VCaP (cell line): ENCODE measurements around the gene PLCL2.

Experiments
- H3K27ac ChIP-seq: fragments of 450-650 bp; 2 replicates; pipeline ENCODE4 v1.5.1; 2017
- TF ChIP-seq, protein P1 (sequence below): fragments of 450-650 bp; conservative IDR thresholded peaks from 2 replicates; pipeline ENCODE4 v1.5.1; 2017; ENCODE audit warnings: mild to moderate bottlenecking, moderate library complexity

The PLCL2 gene

DNA sequence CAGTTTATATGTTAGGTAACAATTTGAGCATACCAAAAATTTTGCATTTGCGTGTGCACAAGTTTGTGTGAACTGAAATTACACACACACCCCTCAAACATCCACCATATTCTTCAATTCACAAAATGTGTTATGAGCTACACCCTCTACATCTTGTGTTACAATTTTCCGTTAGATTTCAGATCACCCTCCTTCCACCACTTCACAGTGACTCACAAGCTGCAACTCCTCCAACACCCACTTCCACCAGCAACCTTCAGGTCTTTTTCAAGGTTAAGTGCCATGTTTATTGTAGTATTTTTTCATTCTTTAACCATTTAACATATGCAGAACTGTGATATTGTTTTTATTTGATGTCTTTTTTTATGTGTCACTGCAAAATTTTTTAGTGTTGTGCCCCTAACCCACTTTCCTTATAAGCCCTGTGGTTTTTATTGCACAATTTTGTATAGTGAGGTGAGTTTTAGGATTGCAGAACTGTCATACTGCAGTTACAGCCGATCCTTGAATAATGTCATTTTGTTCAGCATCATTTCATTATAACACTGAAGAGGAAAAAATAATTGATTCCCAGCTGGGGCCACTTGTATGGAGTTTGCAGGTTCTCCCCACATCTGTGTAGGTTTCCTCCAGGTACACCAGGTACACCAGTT, 148.9 kb downstream of the PLCL2 start:
- no peak overlapping the region for H3K27ac ChIP-seq
- TF ChIP-seq, protein P1, sequence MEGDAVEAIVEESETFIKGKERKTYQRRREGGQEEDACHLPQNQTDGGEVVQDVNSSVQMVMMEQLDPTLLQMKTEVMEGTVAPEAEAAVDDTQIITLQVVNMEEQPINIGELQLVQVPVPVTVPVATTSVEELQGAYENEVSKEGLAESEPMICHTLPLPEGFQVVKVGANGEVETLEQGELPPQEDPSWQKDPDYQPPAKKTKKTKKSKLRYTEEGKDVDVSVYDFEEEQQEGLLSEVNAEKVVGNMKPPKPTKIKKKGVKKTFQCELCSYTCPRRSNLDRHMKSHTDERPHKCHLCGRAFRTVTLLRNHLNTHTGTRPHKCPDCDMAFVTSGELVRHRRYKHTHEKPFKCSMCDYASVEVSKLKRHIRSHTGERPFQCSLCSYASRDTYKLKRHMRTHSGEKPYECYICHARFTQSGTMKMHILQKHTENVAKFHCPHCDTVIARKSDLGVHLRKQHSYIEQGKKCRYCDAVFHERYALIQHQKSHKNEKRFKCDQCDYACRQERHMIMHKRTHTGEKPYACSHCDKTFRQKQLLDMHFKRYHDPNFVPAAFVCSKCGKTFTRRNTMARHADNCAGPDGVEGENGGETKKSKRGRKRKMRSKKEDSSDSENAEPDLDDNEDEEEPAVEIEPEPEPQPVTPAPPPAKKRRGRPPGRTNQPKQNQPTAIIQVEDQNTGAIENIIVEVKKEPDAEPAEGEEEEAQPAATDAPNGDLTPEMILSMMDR = no peak

DNA sequence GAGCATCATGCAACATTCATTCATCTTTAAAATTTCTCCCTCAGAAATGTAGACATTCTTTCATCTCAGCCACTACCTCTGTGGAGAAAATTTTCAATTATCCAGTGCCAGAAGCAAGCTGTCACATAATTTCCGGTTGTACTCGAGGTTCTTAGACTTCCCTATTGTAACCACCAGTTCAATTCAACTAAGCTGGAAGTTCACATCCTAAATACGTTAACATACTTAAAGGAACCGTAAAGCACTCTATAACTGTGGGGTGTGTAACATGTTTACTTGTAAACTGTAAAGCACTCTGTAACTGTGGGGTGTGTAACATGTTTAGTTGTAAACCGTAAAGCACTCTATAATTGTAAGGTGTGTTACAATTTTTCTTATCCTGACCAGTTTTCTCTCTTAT, 150.3 kb downstream of the PLCL2 start:
- TF ChIP-seq, protein P1 = no peak
- no peak overlapping the region for H3K27ac ChIP-seq

DNA sequence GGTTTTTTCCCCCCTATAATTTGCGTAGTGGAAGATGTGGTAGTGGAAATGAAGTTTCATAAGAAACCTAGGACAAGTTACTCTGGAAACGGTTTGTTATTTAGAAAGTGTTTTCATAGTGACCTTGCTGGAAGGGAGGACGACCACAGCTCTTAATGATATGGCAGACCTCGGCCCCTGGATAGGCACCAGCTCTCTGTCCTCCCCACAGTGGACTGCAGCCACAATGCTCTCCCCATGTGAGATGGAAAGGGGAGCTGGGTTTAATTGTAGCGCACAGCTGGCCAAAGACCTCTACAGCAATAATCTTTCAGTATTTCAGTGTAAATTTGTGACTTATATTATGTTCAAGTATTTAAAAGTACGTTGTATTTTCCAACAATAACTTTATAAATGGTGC, 151.2 kb downstream of the PLCL2 start:
- no peak overlapping the region for H3K27ac ChIP-seq
- TF ChIP-seq, protein P1 = no peak

DNA sequence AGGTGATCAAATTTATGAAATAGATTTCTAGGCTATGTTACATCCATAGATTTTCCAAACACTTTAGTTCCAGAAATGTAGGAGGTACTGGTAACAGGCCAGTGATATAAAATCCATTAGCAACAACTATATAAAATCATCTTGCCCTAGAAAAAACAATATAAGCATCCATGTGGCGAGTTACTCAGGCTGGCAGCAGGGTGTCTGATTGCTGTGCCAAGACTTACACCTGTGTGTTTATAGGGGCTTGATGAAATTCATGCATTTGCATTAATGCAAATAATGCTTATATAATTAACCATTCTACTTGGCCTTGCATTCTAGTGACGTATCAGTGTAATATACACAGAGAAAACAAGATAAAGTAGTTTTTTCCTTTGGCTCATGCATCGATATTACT, 153.4 kb downstream of the PLCL2 start:
- no peak overlapping the region for H3K27ac ChIP-seq

DNA sequence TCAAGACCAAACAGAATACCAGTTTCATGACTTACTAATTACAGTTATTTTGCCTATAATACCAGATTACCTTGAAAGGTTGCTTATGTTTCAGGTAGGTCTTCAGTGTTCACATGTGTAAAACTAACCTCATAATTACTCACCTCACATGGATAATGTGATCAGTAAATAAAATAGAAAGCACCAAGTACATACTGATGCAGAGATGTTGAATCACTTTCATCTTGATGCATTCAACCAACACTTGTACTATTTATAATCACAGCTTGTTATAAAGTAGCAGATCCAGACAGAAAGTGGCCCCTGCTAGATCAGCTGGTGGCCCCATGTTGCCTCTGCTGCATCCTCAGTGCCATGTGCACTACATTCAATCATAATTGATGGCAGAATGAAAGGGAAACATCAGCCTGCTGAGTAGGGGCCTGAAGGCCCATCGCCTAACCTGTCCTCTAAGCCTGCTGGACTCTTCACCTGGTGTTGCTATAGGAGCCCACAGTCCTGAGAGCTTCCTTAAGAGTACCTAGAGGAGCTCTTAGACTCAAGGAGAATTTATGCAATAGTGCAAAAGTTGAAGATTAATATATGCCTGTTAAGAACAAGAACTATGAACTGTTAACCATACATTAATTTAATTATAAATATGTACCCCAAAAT, 154.3 kb downstream of the PLCL2 start:
- TF ChIP-seq, protein P1 = no peak
- no peak overlapping the region for H3K27ac ChIP-seq

More for the DNA sequence above, 153.4 kb downstream of the PLCL2 start:
- TF ChIP-seq, protein P1 = no peak

DNA sequence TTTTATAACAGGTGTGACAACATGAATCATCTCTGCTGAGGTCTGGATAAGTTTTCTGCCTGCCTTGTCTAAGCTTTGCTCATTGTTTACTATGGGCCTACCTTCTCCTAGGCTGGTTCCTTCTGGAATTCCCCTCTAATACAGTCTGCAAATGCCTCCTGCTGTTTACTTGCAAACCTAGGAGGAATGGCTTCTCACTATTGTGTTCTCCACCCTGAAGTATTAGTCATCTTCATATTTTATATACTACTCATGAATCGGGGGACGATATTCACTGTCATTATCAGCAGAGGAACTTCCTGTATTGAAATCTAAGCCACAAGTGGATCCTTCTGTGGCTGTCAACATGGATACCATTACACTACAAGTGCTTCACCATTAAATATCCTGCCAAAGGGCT, 154.8 kb downstream of the PLCL2 start:
- TF ChIP-seq, protein P1 = no peak
- H3K27ac ChIP-seq = no peak overlapping the region

DNA sequence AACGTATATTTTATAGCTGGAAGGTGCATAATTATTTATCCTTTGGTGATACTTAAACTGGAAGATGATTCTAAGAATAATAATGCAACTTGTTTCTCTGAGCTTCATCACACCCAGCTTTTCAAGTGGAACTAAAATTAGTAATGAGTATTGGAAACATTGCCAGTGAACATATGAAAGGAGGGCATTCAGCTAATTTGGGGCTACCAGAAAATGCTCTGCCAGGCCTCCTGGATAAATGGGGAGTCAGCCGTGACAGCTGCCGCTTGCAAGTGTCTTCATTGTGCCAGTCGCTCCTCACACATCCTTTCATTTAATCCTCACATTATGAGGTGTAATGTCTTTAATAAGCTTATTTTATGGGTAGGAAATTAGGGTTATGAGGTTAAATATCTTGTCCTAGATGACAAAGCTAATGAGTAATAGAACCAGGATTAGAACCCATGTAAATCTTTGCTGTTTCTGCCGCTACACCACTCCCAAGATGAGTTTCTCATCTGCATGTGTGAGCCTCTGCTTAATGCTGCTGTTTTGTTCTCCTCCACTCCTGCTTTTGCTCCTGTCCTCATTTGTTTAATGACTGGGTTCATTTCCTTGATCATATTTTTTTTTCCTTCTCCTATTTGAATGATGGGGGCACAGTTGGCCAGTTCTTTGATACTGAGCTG, 155.7 kb downstream of the PLCL2 start:
- TF ChIP-seq, protein P1 = no peak
- no peak overlapping the region for H3K27ac ChIP-seq
